Measurements from ENCODE around the gene KDM1B.
A peak's percentile ranks its signal among the peaks of the same experiment; 100 is the strongest.
"Not testable (repeated sequence)": the region's sequence is repeated elsewhere in the genome, so short reads cannot be mapped to it uniquely, and the experiment has no call there.

The KDM1B gene

DNA sequence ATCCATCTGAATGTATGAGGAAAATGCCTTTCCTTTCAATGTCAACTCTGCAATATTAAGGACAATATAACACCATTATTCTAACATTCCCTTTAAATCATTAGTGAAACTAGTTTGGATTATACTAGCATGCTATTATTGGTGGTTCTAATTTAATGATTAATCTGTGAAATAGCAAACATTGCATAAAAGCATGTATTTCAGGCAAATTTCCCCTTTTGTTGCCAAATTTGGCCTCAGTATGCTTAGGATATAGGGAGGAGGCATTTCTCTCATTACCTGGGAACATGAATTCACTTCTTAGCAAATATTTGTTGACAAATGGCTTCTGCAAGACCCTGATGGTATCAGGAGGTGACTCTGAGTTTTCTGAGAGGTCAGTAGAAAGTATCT lies 1.9 kb upstream of the KDM1B start:
- DNase-seq = no peak

DNA sequence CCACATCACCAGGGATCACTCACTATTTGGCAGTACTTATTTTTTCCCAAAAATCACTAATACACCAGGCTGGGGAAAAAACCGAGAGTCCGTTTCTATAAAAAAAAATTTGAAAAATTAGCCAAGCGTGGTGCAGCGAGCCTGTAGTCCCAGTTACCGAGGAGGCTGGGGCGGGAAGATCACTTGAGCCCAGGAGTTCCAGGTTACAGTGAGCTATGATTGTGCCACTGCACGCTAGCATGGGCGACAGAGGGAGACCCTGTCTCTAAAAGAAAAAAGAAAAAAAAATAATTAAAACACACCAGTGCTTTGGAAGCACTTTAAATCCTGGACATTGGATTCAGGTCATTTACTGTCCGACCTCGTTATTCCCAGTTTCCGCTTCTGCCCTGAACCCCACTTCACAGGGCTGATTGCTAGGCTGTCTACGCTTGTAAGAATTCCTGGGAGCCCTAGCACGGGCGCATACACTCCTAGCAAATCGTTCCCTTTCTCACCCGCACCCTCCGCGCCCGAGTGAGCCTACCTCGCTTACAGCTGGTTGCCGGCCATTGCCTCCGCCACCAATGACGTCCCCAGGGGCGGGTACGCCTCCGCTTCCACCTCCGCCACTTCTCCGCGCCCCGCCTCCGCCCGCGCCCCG lies 594 bp upstream of the KDM1B start, which contains the start of gene TPMT:
Gene TPMT, minus strand, starts transcription at position 571 of the 643 bp plus-strand sequence. CDS start 5,950 bp downstream, outside the sequence.
- peak; percentile 28 for DNase-seq

GRCh38 chr6:18155864-18156421 lies 721 bp downstream of the KDM1B start:
- DNase-seq = peak; percentile 61

GRCh38 chr6:18160911-18161310 lies 5.7 kb downstream of the KDM1B start:
- DNase-seq = no peak

DNA sequence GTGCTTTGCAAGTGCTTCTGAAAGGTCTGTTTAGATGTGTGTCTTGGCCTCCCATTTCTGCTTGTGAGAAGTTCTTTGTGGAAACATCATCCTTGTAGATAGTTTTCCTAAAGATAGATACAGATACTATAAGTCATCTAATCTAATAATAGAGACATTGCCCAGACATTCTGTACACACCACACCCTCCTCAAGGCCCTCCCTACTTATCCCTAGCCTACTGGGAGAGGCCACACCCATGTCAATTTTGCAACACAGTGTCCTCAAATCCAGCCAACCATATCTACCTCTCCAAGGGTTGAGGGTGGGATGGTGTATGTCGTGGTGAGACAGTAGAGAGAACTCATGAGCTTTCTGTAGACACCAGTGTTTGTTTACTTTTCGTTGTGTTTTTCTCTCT lies 6.2 kb downstream of the KDM1B start:
- DNase-seq = no peak

DNA sequence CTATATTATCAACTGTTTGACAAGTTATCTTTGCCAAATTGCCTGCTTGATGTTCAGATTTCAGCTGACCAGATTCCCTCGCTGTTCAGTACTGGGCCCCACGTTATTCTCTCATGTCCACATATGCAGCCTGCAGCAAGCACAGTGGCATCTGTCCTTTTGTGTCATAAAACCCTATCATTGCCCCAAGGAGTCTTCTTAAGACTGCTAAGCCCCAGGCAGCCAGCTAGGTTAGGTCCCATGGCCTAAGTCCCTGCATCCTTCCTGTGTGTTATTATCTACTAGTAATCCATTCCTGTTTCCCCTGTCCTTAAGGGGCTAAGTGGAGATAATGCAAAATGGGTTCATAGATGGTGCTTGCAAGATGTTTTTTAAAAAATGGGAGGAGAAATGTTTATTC lies 7.2 kb downstream of the KDM1B start:
- DNase-seq = no peak

DNA sequence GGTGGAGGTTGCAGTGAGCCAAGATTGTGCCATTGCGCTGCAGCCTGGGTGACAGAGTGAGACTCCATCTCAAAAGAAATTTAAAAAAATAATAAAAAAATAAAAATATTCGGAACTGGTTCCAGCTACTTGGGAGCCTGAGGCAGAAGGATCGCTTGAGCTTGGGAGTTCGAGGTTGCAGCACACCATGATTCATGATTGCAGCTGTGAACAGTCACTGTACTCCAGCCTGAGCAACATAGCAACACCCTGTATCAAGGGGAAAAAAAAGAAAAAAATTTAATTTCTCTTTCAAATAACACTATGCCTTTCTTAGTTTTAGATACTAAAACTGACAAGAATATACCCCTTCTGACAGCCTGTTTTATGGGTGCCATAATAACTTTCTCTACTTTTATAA lies 10.5 kb downstream of the KDM1B start:
- DNase-seq = no peak

DNA sequence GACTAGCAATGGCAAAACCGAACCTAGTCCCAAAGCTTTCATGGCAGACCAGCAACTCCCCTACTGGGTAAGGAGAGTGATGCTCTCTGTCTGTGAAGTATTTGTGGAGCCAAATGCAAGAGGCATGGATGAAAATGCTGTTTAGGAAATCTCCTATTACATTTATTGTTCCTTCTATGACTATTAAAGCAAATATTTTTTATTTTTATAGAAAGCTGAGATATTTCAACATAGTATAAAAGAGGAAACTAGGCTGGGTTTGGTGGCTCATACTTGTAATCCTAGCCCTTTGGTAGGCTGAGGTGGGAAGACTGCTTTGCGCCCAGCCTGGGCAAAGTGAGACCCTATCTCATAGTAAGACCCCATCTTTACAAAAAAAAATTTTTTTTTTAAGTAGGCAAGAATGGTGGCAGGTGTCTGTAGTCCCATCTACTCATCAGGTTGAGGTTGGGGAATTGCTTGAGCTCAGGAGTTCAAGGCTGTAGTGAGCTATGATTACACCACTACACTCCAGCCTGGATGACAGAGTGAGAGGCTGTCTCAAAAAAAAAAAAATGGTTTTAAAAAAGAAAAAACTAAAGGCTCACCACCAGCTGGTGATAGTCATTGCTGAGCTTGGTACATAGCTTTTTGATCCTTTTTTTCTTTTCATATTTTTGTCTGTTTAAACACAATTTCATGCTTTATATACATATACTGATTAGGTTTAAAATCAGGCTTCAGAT lies 11.3 kb downstream of the KDM1B start:
- DNase-seq = no peak

- DNase-seq = no peak
Measured at GRCh38 chr6:18168264-18168663, 13.0 kb downstream of the KDM1B start.

DNA sequence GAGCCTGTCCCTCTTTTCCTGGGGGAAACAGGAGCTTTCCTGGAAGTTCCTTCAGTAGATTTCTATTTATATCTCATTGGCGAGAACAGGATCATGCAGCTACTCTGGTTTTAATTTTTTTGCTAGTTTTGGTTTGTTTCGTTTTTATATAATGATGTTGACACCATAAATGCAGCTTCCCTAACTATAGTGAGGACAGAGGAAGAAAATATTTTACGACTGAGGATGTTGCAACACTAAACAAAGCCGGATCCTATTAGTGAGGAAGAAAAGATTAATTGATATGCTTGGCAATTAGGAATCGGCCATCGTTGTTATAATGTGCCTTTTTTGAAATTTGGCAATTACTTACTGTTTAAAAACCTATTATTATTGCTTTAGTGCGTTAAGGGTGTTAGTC lies 16.6 kb downstream of the KDM1B start:
- no peak for DNase-seq

DNA sequence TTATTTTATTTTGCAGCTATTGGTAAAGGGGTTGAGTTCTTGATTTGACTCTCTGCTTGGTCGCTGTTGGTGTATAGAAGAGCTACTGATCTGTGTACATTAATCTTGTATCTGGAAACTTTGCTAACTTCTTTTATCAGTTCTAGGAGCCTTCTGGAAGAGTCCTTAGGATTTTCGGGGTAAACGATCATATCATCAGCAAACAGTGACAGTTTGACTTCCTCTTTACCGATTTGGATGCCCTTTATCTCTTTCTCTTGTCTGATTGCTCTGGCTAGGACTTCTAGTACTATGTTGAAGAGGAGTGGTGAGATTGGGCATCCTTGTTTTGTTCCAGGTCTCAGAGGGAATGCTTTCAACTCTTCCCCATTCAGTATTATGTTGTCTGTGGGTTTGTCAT lies 21.0 kb downstream of the KDM1B start:
- DNase-seq = not testable (repeated sequence)

DNA sequence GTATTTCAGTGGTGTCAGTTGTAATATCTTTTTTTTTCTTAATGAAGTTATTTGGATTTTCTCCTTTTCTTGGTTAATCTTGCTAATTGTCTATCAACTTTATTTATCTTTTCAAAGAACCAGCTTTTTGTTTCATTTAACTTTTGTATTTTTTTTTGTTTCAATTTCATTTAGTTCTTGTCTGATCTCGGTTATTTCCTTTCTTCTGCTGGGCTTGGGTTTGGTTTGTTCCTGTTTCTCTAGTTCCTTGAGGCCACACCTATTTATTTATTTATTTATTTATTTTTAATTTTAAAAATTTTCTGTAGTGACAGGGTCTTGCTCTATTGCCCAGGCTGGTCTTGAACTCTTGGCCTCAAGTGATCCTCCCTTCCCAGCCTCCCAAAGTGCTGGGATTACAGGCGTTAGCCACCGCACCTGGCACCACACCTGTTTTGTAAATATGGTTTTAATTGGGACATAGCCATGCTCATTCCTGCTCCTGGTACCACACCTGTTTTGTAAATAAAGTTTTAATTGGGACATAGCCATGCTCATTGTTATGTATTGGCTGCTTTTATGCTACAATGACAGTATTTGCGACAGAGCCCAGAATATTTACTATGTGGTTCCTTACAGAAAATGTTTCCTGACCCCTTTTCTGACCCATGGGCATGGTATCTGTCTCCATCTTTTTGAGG lies 22.2 kb downstream of the KDM1B start:
- DNase-seq = no peak

- no peak for DNase-seq
Measured at GRCh38 chr6:18178960-18179615, 23.9 kb downstream of the KDM1B start.

DNA sequence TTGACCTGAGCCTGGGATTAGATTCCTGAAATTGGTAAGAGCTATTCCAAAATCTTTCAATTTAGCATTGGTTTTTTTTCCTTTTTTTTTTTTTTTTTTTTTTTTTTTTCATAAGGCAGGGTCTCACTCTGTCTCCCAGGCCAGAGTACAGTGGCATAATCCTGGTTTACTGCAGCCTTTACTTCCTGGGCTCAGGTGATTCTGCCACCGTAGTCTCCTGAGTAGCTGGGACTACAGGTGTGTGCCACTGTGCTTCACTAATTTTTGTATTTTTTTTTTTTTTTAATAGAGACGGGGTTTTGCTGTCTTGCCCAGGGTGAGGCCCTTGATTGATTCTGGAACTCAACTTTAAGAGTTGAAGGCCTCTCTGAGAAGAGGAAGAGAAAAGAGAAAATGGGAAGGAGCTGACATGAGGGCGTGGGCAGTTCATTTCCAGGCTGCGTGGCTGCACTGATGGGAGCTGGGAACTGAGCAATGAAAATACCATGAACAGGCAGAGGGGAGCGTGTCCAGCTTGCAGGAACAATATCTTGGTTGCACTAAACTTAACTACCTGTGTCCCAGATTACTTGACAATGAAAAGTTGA lies 24.6 kb downstream of the KDM1B start:
- no peak for DNase-seq

DNA sequence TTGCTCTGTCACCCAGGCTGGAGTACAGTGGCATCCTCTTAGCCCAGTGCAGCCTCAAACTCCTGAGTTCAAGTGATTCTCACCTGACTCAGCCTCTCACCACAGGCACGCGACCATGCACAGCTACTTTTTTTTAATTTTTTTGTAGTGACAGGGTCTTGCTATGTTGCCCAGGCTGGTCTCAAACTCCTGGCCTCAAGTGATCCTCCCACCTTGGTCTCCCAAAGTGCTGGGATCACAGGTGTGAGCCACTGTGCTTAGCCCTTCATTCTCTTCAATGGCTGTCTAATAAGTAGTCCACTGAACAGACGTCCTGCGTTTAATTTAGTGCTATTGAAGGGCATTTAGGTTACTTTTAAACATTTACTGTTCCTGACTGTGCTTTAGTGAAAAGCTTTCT lies 27.3 kb downstream of the KDM1B start:
- no peak for DNase-seq

DNA sequence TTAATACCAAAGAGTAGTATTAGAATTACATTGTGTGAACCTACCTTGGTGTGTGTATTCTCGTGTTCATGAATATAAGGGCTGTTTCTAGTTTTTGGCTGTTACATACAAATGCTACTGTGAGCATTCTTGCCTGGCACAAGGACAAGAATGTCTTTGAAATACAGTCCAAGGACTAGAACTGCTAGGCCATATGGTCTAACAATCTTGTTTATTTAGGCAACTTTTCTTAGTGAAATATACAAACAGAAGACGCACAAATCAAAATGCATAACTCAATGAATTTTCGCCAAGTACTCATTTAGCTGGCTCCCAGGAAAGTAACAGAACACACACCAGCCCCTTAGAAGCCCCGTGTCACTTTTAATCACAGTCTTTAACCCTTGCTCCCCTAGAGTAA lies 28.5 kb downstream of the KDM1B start:
- no peak for DNase-seq

- DNase-seq = no peak
Measured at GRCh38 chr6:18185624-18186023, 30.4 kb downstream of the KDM1B start.

DNA sequence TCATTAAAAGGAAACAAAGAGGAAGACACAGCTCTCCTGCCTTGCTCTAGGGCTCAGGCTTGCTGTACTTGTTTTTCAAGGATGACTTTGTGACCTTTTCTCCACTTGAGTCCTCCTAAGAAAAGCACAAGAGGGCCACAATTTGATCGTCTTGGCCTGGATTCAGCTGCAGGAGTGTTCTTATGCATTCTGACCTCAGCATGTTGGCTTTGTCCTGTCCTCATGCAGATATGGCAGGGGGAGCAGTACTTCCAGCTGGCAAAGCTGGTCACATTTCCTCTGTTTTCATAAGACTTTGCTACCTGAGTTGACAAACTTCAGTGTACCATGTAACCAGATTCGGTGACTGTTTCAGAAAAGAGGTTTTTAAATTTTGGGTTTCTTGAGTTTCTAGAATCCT lies 30.8 kb downstream of the KDM1B start:
- DNase-seq = no peak

DNA sequence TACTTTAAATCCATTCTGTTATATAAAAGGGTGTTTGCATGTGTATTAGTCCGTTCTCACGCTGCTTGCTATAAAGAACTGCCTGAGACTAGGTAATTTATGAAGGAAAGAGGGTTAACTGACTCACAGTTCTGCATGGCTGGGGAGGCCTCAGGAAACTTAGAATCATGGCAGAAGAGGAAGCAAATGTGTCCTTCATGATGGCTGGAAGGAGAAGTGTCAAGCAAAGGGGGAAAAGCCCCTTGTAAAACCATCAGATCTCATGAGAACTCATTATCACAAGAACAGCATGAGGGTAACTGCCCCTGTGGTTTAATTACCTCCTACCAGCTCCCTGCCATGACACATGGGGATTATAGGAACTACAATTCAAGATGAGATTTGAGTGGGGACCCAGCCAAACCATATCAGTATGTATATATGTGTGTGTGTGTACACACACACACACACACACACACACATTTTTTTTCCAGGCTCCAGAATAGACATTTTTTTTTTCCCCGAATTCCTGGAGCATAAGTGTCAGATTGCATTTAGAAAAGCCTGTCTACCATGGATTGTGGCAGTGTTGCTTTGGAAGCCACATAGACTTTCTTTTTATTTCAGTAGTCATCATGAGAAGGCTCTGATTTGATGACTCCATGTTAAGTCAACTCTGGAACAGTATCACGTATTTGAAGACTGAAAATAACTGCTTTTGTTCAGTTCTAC lies 31.5 kb downstream of the KDM1B start:
- DNase-seq = no peak

DNA sequence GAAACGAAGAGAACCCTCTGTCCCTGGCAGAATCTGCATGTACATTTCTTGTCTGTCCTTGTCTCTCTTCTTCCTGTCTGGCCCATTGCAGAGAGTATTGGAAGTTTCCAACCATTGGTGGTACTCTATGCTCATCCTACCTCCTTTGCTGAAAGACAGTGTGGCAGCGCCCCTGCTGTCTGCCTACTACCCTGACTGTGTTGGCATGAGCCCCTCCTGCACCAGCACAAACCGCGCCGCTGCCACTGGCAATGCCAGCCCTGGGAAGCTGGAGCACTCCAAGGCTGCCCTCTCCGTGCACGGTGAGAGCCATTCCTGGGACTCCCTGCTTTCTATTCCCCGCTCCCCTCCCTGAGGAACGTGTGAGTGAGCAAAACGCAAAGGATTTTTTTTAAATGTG lies 32.5 kb downstream of the KDM1B start:
- no peak for DNase-seq

- no peak for DNase-seq
Measured at GRCh38 chr6:18189196-18189595, 34.0 kb downstream of the KDM1B start.

GRCh38 chr6:18192026-18192425 lies 36.8 kb downstream of the KDM1B start:
- no peak for DNase-seq

Measured in CD4-positive, alpha-beta T cell treated with Interleukin-6 for 4 hours (primary cell).